SJCRH30 (cell line): Measurements from ENCODE around the gene TMSB15C. TPM values are rescaled to one million over a fixed set of nuclear protein-coding genes. Genes with fewer than 3 reads are reported as not detected.
"Not testable (repeated sequence)": the region's sequence is repeated elsewhere in the genome, so short reads cannot be mapped to it uniquely, and the experiment has no call there.

Experiments
- DNase-seq, 2 experiments: peaks; one replicate each; pipeline ENCODE4 v3.0.0-alpha.2; 2015 to 2020
- H3K27ac ChIP-seq: fragments of 250-450 bp; sonication (Bioruptor Pico); 2 replicates; pipeline ENCODE4 v1.5.1; 2020; ENCODE audit warnings: mild to moderate bottlenecking, moderate library complexity
- H3K27me3 ChIP-seq: fragments of 250-450 bp; sonication (Bioruptor Pico); 2 replicates; pipeline ENCODE4 v1.5.1; 2020; ENCODE audit warnings: mild to moderate bottlenecking, moderate library complexity
- H3K36me3 ChIP-seq: fragments of 250-450 bp; sonication (Bioruptor Pico); 2 replicates; pipeline ENCODE4 v1.5.1; 2020; ENCODE audit warnings: mild to moderate bottlenecking, moderate library complexity
- H3K4me1 ChIP-seq: fragments of 250-450 bp; sonication (Bioruptor Pico); 2 replicates; pipeline ENCODE4 v1.5.1; 2020; ENCODE audit warnings: mild to moderate bottlenecking, moderate library complexity
- H3K4me3 ChIP-seq: fragments of 250-450 bp; sonication (Bioruptor Pico); 2 replicates; pipeline ENCODE4 v1.5.1; 2020; ENCODE audit warnings: mild to moderate bottlenecking, moderate library complexity
- H3K9me3 ChIP-seq: fragments of 250-450 bp; sonication (Bioruptor Pico); replicated peaks from 2 replicates; pipeline ENCODE4 v1.5.1; 2020; ENCODE audit warnings: mild to moderate bottlenecking, moderate library complexity
- total RNA-seq: library from RNA; depleted of rRNA; stranded (reverse); fragments of >200 nt; shearing (Covaris generic); gene quantifications from 2 replicates; pipeline ENCODE4 v1.2.3, GENCODE V29; 2014; rRNA removed

Gene TMSB15C
- 3.0 and 5.7 TPM in 2 replicates for total RNA-seq

GRCh38 chrX:104075778-104076445, at the start of gene TMSB15C:
Gene TMSB15C, minus strand, starts transcription at chrX:104076236.
- not testable (repeated sequence) for H3K4me1 ChIP-seq, H3K27me3 ChIP-seq, H3K4me3 ChIP-seq, H3K27ac ChIP-seq, DNase-seq, H3K9me3 ChIP-seq, H3K36me3 ChIP-seq

GRCh38 chrX:104122829-104123228, 46.8 kb upstream of the TMSB15C start:
- H3K9me3 ChIP-seq: no peaks in the 10 kb centered on the region
- H3K27me3 ChIP-seq: no peaks in the 10 kb centered on the region
- H3K36me3 ChIP-seq: no peaks in the 10 kb centered on the region
- H3K27ac ChIP-seq: no peak overlapping the region
- no peak for DNase-seq
- H3K4me3 ChIP-seq: no peak overlapping the region
- no peaks in the 10 kb centered on the region for H3K4me1 ChIP-seq

DNA sequence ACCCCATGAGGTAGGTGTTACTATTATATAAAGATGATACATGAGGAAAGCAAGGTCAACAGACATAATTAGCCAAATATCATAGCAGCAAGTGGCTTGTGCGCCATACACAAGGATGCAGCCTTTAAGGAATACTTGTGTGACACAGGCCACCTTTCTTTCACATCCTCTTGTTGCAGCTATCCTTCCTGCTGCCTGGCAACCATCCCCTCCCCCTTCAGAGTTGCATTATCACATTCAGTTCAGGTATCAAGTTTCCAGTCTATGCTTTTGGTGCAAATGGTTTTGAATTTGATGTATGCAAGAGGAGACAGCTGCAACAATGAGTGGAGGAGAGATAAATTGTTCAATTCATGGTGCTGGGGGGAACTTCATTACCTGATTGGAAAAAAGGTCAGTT, 42.7 kb upstream of the TMSB15C start:
- H3K4me1 ChIP-seq: no peaks in the 10 kb centered on the region
- no peaks in the 10 kb centered on the region for H3K9me3 ChIP-seq
- no peak overlapping the region for H3K27ac ChIP-seq
- DNase-seq: peak in 1 of 2 experiments; percentile 15
- no peak overlapping the region for H3K4me3 ChIP-seq
- H3K27me3 ChIP-seq: no peaks in the 10 kb centered on the region
- H3K36me3 ChIP-seq: no peaks in the 10 kb centered on the region

GRCh38 chrX:104117759-104118158, 41.7 kb upstream of the TMSB15C start:
- no peaks in the 10 kb centered on the region for H3K36me3 ChIP-seq
- no peak for DNase-seq
- H3K27me3 ChIP-seq: no peaks in the 10 kb centered on the region
- H3K4me3 ChIP-seq: no peak overlapping the region
- H3K9me3 ChIP-seq: no peaks in the 10 kb centered on the region
- H3K4me1 ChIP-seq: no peaks in the 10 kb centered on the region
- H3K27ac ChIP-seq: no peak overlapping the region

DNA sequence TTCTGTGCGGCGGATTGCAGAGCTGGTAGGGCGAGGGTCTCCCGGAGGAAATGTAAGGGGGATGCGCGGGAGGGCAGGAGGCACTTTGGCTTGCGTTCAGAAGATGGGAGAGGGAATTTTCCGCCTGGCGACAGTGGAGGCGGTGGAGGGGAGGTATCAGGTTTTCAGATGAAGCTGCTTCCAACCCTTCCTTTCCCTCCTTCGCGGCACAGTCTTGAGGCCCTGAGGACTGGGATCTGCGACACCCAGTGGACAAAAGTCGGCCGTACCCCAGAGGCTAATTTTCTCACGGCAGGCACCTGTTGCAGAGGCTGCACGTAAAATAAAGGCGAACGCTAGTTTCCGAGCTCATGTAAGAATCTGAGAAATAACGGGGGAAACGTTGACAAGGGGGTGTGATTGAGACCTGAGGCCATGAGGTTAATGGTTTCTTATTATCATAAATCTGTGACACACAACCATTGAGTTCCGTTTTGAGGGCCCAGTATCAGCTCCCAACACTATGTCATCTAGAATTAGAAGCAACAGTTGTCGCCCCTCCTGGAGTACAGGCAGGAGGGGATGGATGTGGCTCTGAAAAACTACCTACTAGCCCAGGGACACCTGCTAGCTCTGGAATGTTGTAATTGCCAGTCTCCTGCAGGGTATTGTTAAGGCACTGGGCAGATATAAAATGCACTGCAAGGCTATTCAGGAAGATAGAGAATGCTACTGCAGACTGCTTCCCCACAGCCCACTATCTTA, 37.4 kb upstream of the TMSB15C start:
- Histone ChIP-seq H3K27ac (no peak overlapping the region), H3K9me3 (no peaks in the 10 kb centered on the region), H3K36me3 (no peaks in the 10 kb centered on the region), H3K27me3 (no peaks in the 10 kb centered on the region), H3K4me3 (peak overlapping the region; percentile 57), H3K4me1 (no peaks in the 10 kb centered on the region)
- DNase-seq: peak; percentile 9 to 43

- Histone ChIP-seq H3K4me3 (peak within 1 kb of the TSS; percentile 57), H3K4me1 (no peaks in the 10 kb centered on the region), H3K27ac (peak within 1 kb of the TSS; percentile 64), H3K9me3 (no peaks in the 10 kb centered on the region), H3K27me3 (no peaks in the 10 kb centered on the region), H3K36me3 (no peaks in the 10 kb centered on the region)
- peak; percentile 42 to 51 for DNase-seq
Measured at GRCh38 chrX:104112326-104112951, 36.4 kb upstream of the TMSB15C start, which contains the start of gene ZCCHC18. Gene ZCCHC18, plus strand, starts transcription at chrX:104112523. Its CDS starts 1,589 bp downstream, at chrX:104114112.

DNA sequence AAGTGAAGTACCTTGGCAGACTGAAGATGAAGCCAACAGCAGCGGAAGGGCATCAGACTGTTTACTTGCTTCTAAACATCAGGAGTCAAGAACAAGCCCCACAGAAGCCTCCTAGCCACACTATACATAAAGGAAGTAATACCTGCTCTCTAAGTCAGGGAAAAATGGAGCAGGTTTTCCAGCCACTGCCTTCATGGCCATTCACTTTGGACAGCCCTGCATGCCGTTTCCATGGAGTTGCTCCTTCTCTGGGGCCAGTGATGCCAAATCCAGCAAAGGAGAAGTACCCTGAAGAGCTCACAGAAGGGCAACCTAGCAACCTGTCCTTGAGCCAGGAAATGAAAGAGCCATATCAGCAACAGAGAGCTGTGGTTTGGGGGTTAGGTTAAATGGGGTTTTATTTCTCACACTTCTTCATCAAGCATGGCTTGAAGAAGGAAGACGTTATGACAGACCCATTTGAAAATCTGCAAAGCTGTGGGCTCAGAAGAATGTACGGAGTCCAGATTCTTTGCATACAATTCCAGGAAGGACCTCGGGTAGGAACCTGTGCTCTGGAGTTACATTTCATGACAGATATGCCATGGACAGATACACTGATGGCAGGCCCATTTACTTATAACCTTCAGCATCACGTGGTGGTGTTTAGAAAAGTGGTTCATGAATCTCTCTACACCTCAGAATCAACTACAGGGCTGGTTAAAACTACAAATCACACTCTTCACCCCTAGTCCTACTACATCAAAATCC, 34.6 kb upstream of the TMSB15C start:
- H3K27ac ChIP-seq, H3K4me3 ChIP-seq, DNase-seq, H3K36me3 ChIP-seq, H3K27me3 ChIP-seq, H3K4me1 ChIP-seq, H3K9me3 ChIP-seq: not testable (repeated sequence)

DNA sequence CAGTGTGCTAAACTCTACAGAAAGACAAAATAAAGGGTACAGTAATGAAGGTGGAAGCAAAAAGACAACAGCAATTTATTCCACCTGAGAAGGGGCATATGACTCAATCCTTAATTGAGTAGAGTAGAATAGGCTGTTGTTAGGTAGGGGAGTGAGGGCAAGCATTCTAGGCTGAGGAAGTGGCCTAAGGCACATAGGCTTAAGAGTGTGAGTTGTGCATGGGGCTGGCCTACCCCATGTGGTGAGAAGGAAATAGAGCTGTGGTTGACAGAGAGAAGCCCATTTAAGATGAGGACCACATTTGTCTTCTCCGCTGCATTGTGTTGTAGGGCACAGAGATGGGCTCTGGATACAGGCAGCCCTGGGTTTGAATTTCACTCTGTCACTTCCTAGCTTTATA, 32.9 kb upstream of the TMSB15C start:
- Histone ChIP-seq H3K27me3 (no peaks in the 10 kb centered on the region), H3K27ac (no peak overlapping the region), H3K4me3 (no peak overlapping the region), H3K4me1 (no peaks in the 10 kb centered on the region), H3K9me3 (no peaks in the 10 kb centered on the region), H3K36me3 (no peaks in the 10 kb centered on the region)
- no peak for DNase-seq

- no peak overlapping the region for H3K27ac ChIP-seq
- peak in 1 of 2 experiments; percentile 1 for DNase-seq
- H3K36me3 ChIP-seq: no peaks in the 10 kb centered on the region
- no peaks in the 10 kb centered on the region for H3K9me3 ChIP-seq
- H3K4me3 ChIP-seq: no peak overlapping the region
- no peaks in the 10 kb centered on the region for H3K27me3 ChIP-seq
- no peaks in the 10 kb centered on the region for H3K4me1 ChIP-seq
Measured at GRCh38 chrX:104105330-104106262, 29.6 kb upstream of the TMSB15C start.

DNA sequence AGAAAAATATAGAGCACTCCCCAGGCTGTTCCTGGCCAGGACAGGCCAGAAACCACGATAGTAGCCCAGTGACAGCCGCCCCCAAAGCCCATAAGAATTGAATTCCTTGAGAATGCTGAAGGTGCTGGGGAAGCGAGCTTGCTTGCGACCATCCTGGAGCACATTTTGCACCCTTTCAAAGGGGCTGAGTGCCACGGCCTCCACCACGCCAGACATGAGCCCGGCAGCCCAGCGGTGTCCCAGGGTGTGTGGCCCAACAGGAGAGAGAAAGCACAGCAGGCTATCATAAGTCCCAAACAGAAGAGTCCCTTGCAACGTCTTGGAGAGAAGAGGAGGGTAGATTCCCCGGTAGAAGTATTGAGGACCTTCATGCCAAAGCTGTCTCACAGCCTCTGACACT, 28.6 kb upstream of the TMSB15C start:
- H3K9me3 ChIP-seq: no peaks in the 10 kb centered on the region
- no peaks in the 10 kb centered on the region for H3K4me1 ChIP-seq
- no peaks in the 10 kb centered on the region for H3K36me3 ChIP-seq
- no peak for DNase-seq
- no peak overlapping the region for H3K27ac ChIP-seq
- no peak overlapping the region for H3K4me3 ChIP-seq
- no peaks in the 10 kb centered on the region for H3K27me3 ChIP-seq

DNA sequence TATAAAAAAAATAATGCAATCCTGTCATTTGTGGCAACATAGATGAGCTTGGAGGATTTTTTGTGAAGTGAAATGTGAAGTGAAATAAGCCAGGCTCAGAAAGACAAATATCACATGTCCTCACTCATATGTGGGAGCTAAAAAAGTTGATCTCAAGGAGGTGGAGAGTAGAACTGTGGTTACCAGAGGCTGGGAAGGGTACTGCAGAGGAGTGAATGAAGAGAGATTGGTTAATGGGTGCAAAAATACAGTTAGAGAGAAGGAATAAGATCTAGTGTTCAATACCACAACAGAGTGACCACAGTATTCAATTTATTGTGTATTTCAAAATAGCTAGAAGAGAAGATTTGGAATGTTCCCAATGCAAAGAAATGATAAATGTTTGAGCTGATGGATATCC, 22.9 kb upstream of the TMSB15C start:
- no peak overlapping the region for H3K4me3 ChIP-seq
- H3K27me3 ChIP-seq: no peaks in the 10 kb centered on the region
- H3K36me3 ChIP-seq: no peaks in the 10 kb centered on the region
- no peak for DNase-seq
- H3K27ac ChIP-seq: no peak overlapping the region
- no peaks in the 10 kb centered on the region for H3K4me1 ChIP-seq
- H3K9me3 ChIP-seq: no peaks in the 10 kb centered on the region

DNA sequence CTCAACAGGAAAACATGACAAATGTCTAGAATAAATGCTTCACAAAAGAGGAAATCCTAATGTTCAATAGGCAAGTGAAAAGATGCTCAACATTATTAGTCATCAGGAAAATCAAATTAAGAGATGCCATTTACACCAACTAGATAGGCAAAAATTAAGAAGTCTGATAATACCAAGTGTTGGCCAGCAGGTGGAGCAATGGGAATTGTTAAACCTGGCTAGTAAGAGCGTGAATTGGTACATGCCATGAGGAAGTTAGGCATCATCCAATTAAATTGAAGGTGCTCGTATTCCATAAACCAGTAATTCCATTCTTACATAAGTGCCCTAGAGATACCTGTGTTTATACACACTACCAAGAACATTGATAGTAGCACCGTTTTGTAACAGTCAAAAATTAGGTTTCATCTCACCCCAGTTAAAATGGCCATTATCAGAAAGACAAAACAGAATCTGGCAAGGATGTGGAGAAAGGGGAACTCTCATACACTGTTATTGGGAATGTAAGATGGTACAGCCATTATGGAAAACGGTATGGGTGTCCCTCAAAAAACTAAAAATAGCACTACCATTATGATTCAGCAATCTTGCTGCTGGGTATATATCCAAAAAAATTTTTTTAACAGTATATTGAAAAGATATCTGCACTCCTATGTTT, 22.2 kb upstream of the TMSB15C start:
- Histone ChIP-seq H3K27me3 (no peaks in the 10 kb centered on the region), H3K9me3 (no peaks in the 10 kb centered on the region), H3K27ac (no peak overlapping the region), H3K4me1 (no peaks in the 10 kb centered on the region), H3K36me3 (no peaks in the 10 kb centered on the region), H3K4me3 (no peak overlapping the region)
- DNase-seq: peak; percentile 1 to 41

DNA sequence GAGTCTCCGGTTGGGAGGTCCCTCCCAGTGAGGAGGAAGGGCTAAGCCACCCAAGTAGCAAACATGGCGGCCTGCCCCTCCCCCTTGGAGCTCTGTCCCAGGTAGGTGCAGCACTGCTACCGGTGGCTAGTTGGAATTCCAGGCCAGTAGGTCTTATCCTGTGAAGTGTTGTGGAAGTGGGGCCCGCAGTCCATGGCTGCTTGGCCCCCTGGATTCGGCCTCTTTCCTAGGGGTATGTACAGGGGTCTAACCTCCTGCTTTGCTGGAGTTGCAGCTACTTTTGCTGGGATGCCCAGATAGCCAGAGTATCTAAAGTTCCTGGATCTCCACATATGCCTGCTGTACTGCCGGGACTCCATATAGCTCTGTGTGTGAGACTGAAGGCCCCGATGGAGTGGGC, 9.9 kb upstream of the TMSB15C start:
- Histone ChIP-seq H3K4me1 (no peaks in the 10 kb centered on the region), H3K9me3 (no peaks in the 10 kb centered on the region), H3K27ac (no peak overlapping the region), H3K4me3 (no peak overlapping the region), H3K27me3 (no peaks in the 10 kb centered on the region), H3K36me3 (no peaks in the 10 kb centered on the region)
- no peak for DNase-seq
